Measurements from ENCODE around the gene MYD88. TPM values are rescaled to one million over a fixed set of nuclear protein-coding genes. Genes with fewer than 3 reads are reported as not detected.
A peak's percentile ranks its signal among the peaks of the same experiment; 100 is the strongest.

Gene MYD88
- total and polyA plus RNA-seq, 9 of the 15 experiments (the other 6 are each of a cell fraction or from before 2014, with no cell fraction given), result 3.2 to 47.3 (median 27.6) TPM

DNA sequence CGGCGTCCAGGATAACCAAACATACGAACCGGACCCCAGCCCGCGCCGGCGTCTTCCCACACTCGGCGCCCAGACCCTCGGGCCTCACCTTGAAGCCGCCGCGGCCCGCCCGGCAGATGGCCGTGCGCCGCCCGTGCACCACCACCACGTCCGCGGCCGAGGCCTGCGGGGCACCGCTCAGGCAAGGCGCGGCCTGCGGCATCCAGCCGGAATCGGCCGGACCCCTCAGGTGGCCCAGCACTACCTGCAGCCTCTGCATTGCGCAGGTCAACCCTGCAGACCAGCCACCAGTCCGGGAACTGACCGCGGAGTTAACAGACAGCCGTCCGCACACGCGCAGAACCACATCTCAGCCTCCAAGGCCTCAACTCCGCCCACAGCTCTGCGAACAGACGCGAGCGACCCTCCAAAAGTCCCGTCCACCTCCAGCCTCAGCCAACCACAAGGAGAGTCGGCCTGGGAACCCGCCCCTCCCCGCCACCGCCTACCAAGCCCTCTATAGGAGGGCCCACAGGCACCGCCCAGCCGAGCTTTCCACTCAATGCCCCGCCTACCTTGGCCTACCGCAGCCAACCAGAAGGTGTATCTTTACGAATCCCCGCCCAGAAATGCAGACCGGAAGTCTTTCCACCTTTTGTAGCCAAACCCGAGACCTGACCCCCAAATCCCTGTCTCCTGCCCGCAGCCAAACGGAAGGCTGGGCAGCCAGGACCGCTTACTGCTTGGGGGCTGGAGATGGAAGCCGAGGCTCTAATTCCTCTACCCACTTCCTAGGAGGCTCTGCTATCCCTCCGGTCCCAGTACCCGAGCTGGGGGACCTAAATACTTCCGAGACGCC lies 1.5 kb upstream of the MYD88 start, which contains the start of gene ACAA1 (continued):
- no peak for TF ChIP-seq ARID2 (IDR thresholded peaks at IDR 0.05)
- TF ChIP-seq ZNF146 (CRISPR knock-in tag; IDR thresholded peaks at IDR 0.05; ENCODE audit: unreplicated experiment), result no peak
- TF ChIP-seq, protein P1, sequence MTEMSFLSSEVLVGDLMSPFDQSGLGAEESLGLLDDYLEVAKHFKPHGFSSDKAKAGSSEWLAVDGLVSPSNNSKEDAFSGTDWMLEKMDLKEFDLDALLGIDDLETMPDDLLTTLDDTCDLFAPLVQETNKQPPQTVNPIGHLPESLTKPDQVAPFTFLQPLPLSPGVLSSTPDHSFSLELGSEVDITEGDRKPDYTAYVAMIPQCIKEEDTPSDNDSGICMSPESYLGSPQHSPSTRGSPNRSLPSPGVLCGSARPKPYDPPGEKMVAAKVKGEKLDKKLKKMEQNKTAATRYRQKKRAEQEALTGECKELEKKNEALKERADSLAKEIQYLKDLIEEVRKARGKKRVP (CRISPR knock-in tag; IDR thresholded peaks at IDR 0.05), result peak; percentile 67; the same call in 1 of the 2 replicates
- TF ChIP-seq PHF21A (IDR thresholded peaks at IDR 0.05; ENCODE audit: borderline replicate concordance, low read depth), result no peak
- peak; percentile 6; the same call in 1 of the 2 replicates for TF ChIP-seq HCFC1 (IDR thresholded peaks at IDR 0.05; ENCODE audit: low read depth, low read length)
- TF ChIP-seq ZNF121 (CRISPR knock-in tag; conservative IDR thresholded peaks at IDR 0.05), result no peak
- TF ChIP-seq HDAC6 (IDR thresholded peaks at IDR 0.05; ENCODE audit: low read depth, low read length), result no peak
- TF ChIP-seq, protein P2, sequence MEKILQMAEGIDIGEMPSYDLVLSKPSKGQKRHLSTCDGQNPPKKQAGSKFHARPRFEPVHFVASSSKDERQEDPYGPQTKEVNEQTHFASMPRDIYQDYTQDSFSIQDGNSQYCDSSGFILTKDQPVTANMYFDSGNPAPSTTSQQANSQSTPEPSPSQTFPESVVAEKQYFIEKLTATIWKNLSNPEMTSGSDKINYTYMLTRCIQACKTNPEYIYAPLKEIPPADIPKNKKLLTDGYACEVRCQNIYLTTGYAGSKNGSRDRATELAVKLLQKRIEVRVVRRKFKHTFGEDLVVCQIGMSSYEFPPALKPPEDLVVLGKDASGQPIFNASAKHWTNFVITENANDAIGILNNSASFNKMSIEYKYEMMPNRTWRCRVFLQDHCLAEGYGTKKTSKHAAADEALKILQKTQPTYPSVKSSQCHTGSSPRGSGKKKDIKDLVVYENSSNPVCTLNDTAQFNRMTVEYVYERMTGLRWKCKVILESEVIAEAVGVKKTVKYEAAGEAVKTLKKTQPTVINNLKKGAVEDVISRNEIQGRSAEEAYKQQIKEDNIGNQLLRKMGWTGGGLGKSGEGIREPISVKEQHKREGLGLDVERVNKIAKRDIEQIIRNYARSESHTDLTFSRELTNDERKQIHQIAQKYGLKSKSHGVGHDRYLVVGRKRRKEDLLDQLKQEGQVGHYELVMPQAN (IDR thresholded peaks at IDR 0.05; ENCODE audit: borderline replicate concordance), result peak; percentile 75
- TF ChIP-seq, protein P3, sequence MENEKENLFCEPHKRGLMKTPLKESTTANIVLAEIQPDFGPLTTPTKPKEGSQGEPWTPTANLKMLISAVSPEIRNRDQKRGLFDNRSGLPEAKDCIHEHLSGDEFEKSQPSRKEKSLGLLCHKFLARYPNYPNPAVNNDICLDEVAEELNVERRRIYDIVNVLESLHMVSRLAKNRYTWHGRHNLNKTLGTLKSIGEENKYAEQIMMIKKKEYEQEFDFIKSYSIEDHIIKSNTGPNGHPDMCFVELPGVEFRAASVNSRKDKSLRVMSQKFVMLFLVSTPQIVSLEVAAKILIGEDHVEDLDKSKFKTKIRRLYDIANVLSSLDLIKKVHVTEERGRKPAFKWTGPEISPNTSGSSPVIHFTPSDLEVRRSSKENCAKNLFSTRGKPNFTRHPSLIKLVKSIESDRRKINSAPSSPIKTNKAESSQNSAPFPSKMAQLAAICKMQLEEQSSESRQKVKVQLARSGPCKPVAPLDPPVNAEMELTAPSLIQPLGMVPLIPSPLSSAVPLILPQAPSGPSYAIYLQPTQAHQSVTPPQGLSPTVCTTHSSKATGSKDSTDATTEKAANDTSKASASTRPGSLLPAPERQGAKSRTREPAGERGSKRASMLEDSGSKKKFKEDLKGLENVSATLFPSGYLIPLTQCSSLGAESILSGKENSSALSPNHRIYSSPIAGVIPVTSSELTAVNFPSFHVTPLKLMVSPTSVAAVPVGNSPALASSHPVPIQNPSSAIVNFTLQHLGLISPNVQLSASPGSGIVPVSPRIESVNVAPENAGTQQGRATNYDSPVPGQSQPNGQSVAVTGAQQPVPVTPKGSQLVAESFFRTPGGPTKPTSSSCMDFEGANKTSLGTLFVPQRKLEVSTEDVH (IDR thresholded peaks at IDR 0.05; ENCODE audit: low read depth, partially characterized antibody), result peak; percentile 62
- TF ChIP-seq ZNF143 (CRISPR knock-in tag; IDR thresholded peaks at IDR 0.05), result no peak
- TF ChIP-seq, protein P4, sequence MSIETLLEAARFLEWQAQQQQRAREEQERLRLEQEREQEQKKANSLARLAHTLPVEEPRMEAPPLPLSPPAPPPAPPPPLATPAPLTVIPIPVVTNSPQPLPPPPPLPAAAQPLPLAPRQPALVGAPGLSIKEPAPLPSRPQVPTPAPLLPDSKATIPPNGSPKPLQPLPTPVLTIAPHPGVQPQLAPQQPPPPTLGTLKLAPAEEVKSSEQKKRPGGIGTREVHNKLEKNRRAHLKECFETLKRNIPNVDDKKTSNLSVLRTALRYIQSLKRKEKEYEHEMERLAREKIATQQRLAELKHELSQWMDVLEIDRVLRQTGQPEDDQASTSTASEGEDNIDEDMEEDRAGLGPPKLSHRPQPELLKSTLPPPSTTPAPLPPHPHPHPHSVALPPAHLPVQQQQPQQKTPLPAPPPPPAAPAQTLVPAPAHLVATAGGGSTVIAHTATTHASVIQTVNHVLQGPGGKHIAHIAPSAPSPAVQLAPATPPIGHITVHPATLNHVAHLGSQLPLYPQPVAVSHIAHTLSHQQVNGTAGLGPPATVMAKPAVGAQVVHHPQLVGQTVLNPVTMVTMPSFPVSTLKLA (conservative IDR thresholded peaks at IDR 0.05), result peak in 1 of 2 experiments; percentile 68; a peak in 3 of 4 replicates
- no peak for TF ChIP-seq PHTF2 (CRISPR knock-in tag; IDR thresholded peaks at IDR 0.05)
- TF ChIP-seq CAMTA2 (CRISPR knock-in tag; conservative IDR thresholded peaks at IDR 0.05), result no peak
- TF ChIP-seq JUN (IDR thresholded peaks at IDR 0.05; ENCODE audit: borderline replicate concordance, low read depth, low read length), result 0 out of 2 replicates have a peak, but pooled peaks have one; percentile 16
- 0 out of 2 replicates have a peak, but pooled peaks have one; percentile 79 for TF ChIP-seq JUN (CRISPR knock-in tag; IDR thresholded peaks at IDR 0.05; ENCODE audit: borderline replicate concordance)
- peak; percentile 59 for TF ChIP-seq ATF7 (IDR thresholded peaks at IDR 0.05)
